Stimulated activated CD8-positive, alpha-beta memory T cell treated with anti-CD3 and anti-CD28 coated beads, Interleukin-15, amount 100 ng/mL, for 1 hour (primary cell): ENCODE results near the gene PRKAG2.

Experiments
- DNase-seq: peaks from one replicate; pipeline ENCODE4 v3.0.0-alpha.2; 2020; ENCODE audit warnings: low read depth

PRKAG2 gene

GRCh38 chr7:151900986-151901621, 24.2 kb upstream of the PRKAG2 start:
- DNase-seq, result no peak

- no peak for DNase-seq
Measured at GRCh38 chr7:151900591-151900985, 23.7 kb upstream of the PRKAG2 start.

GRCh38 chr7:151899513-151900360, 22.8 kb upstream of the PRKAG2 start:
- DNase-seq, result no peak

GRCh38 chr7:151897951-151898686, 21.2 kb upstream of the PRKAG2 start:
- DNase-seq, result no peak

- DNase-seq, result no peak
Measured at GRCh38 chr7:151897161-151897731, 20.3 kb upstream of the PRKAG2 start.

- no peak for DNase-seq
Measured at GRCh38 chr7:151896486-151896885, 19.6 kb upstream of the PRKAG2 start.

GRCh38 chr7:151896086-151896485, 19.2 kb upstream of the PRKAG2 start:
- DNase-seq, result no peak

GRCh38 chr7:151895631-151896031, 18.7 kb upstream of the PRKAG2 start:
- no peak for DNase-seq

- DNase-seq, result no peak
Measured at GRCh38 chr7:151895008-151895630, 18.2 kb upstream of the PRKAG2 start.

GRCh38 chr7:151894111-151895007, 17.4 kb upstream of the PRKAG2 start:
- no peak for DNase-seq

GRCh38 chr7:151893405-151893923, 16.5 kb upstream of the PRKAG2 start:
- DNase-seq, result no peak

GRCh38 chr7:151891753-151892152, 14.8 kb upstream of the PRKAG2 start:
- DNase-seq, result no peak

- DNase-seq, result no peak
Measured at GRCh38 chr7:151891182-151891581, 14.3 kb upstream of the PRKAG2 start.

GRCh38 chr7:151890355-151891004, 13.6 kb upstream of the PRKAG2 start:
- DNase-seq, result no peak

GRCh38 chr7:151889406-151890354, 12.8 kb upstream of the PRKAG2 start:
- DNase-seq, result no peak

GRCh38 chr7:151888079-151889067, 11.5 kb upstream of the PRKAG2 start:
- DNase-seq, result no peak

- DNase-seq, result no peak
Measured at GRCh38 chr7:151886783-151887182, 9.9 kb upstream of the PRKAG2 start.

- DNase-seq, result no peak
Measured at GRCh38 chr7:151885202-151885580, 8.3 kb upstream of the PRKAG2 start.
